HEK293 (cell line): ENCODE data around the gene CREBRF.

Experiments
- ZBTB7A ChIP-seq: fragments of 450-650 bp; formaldehyde crosslinking; IDR thresholded peaks from 2 replicates; pipeline ENCODE4 v1.5.1; 2016; ENCODE audit warnings: low read depth, missing biosample characterization, missing genetic modification characterization
- ZNF510 ChIP-seq: fragments of 450-650 bp; formaldehyde crosslinking; IDR thresholded peaks from 2 replicates; pipeline ENCODE4 v1.5.1; 2018; ENCODE audit warnings: mild to moderate bottlenecking, missing genetic modification characterization, missing biosample characterization; ENCODE audit not compliant: insufficient replicate concordance
- ZNF549 ChIP-seq: fragments of 450-650 bp; IDR thresholded peaks from 2 replicates; pipeline ENCODE4 v1.5.1; 2018; ENCODE audit warnings: missing biosample characterization, missing genetic modification characterization, mild to moderate bottlenecking, inconsistent platforms, moderate library complexity
- TF ChIP-seq, protein P1 (sequence below): fragments of 450-650 bp; formaldehyde crosslinking; IDR thresholded peaks from 2 replicates; pipeline ENCODE4 v1.5.1; 2016; ENCODE audit warnings: missing biosample characterization, missing genetic modification characterization
- TF ChIP-seq, protein P2 (sequence below): fragments of 450-650 bp; formaldehyde crosslinking; IDR thresholded peaks from 2 replicates; pipeline ENCODE4 v1.5.1; 2016; ENCODE audit warnings: missing biosample characterization, missing genetic modification characterization
- TF ChIP-seq, protein P3 (sequence below): fragments of 450-650 bp; formaldehyde crosslinking; IDR thresholded peaks from 2 replicates; pipeline ENCODE4 v1.5.1; 2016; ENCODE audit warnings: missing biosample characterization, missing genetic modification characterization

DNA sequence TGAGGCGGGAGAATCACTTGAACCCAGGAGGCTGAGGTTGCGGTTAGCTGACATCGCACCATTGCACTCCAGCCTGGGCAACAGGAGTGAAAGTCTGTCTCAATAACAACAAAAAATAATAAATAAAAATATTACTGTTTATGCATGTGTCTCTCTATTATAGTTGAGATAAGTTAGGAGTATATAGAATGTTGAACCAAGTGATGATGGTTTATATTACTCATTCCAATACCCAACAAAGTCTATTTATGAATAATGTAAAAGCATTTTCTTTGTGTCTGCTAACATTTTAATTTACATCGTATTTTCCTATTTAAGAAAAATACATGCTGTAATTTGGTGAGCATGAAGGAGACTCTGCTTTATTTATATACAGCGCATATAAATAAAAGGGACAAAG, 35.8 kb downstream of the CREBRF start:
- TF ChIP-seq, protein P1, sequence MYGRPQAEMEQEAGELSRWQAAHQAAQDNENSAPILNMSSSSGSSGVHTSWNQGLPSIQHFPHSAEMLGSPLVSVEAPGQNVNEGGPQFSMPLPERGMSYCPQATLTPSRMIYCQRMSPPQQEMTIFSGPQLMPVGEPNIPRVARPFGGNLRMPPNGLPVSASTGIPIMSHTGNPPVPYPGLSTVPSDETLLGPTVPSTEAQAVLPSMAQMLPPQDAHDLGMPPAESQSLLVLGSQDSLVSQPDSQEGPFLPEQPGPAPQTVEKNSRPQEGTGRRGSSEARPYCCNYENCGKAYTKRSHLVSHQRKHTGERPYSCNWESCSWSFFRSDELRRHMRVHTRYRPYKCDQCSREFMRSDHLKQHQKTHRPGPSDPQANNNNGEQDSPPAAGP (tag by site-specific recombination): no peak
- TF ChIP-seq, protein P2, sequence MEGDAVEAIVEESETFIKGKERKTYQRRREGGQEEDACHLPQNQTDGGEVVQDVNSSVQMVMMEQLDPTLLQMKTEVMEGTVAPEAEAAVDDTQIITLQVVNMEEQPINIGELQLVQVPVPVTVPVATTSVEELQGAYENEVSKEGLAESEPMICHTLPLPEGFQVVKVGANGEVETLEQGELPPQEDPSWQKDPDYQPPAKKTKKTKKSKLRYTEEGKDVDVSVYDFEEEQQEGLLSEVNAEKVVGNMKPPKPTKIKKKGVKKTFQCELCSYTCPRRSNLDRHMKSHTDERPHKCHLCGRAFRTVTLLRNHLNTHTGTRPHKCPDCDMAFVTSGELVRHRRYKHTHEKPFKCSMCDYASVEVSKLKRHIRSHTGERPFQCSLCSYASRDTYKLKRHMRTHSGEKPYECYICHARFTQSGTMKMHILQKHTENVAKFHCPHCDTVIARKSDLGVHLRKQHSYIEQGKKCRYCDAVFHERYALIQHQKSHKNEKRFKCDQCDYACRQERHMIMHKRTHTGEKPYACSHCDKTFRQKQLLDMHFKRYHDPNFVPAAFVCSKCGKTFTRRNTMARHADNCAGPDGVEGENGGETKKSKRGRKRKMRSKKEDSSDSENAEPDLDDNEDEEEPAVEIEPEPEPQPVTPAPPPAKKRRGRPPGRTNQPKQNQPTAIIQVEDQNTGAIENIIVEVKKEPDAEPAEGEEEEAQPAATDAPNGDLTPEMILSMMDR (tag by site-specific recombination): no peak
- no peak for TF ChIP-seq ZNF549 (tag by site-specific recombination)
- TF ChIP-seq ZNF510 (tag by site-specific recombination): no peak
- no peak for TF ChIP-seq ZBTB7A (tag by site-specific recombination)
- TF ChIP-seq, protein P3, sequence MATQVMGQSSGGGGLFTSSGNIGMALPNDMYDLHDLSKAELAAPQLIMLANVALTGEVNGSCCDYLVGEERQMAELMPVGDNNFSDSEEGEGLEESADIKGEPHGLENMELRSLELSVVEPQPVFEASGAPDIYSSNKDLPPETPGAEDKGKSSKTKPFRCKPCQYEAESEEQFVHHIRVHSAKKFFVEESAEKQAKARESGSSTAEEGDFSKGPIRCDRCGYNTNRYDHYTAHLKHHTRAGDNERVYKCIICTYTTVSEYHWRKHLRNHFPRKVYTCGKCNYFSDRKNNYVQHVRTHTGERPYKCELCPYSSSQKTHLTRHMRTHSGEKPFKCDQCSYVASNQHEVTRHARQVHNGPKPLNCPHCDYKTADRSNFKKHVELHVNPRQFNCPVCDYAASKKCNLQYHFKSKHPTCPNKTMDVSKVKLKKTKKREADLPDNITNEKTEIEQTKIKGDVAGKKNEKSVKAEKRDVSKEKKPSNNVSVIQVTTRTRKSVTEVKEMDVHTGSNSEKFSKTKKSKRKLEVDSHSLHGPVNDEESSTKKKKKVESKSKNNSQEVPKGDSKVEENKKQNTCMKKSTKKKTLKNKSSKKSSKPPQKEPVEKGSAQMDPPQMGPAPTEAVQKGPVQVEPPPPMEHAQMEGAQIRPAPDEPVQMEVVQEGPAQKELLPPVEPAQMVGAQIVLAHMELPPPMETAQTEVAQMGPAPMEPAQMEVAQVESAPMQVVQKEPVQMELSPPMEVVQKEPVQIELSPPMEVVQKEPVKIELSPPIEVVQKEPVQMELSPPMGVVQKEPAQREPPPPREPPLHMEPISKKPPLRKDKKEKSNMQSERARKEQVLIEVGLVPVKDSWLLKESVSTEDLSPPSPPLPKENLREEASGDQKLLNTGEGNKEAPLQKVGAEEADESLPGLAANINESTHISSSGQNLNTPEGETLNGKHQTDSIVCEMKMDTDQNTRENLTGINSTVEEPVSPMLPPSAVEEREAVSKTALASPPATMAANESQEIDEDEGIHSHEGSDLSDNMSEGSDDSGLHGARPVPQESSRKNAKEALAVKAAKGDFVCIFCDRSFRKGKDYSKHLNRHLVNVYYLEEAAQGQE (tag by site-specific recombination): no peak
